Measurements from ENCODE around the gene JAKMIP3.

GRCh38 chr10:132102717-132103110 lies 37.0 kb downstream of the JAKMIP3 start:
- TF ChIP-seq CTCF (IDR thresholded peaks at IDR 0.05) = no peak
- no peak for TF ChIP-seq POLR2A (IDR thresholded peaks at IDR 0.05)

Measured in esophagus squamous epithelium (tissue), 4 donors.